Central memory CD8-positive, alpha-beta T cell (primary cell): ENCODE results near the gene FGF11.
A peak's percentile ranks its signal among the peaks of the same experiment; 100 is the strongest.
"Not testable (repeated sequence)": the region's sequence is repeated elsewhere in the genome, so short reads cannot be mapped to it uniquely, and the experiment has no call there.

Experiments used
- ATAC-seq: fragments of 150-1000 bp; cut with Tn5 transposase; replicated peaks from 2 replicates; pipeline ENCODE4 v1.10.0; 2022; ENCODE audit warnings: mild to moderate bottlenecking, moderate FRiP score, moderate number of reproducible peaks; ENCODE audit not compliant: poor library complexity, severe bottlenecking; ENCODE audit errors: extremely low read depth
- DNase-seq, 2 donors: peaks; one replicate each; pipeline ENCODE4 v3.0.0; 2021; ENCODE audit warnings: low spot score in 2 of 2
- H3K27ac Mint-ChIP-seq: one replicate; pipeline ENCODE4 v1.8.0; 2022; ENCODE audit warnings: low read depth, mild to moderate bottlenecking, moderate library complexity, mixed read lengths
- H3K27me3 Mint-ChIP-seq: one replicate; pipeline ENCODE4 v1.8.0; 2022; ENCODE audit warnings: mixed read lengths
- H3K36me3 Mint-ChIP-seq: one replicate; pipeline ENCODE4 v1.8.0; 2022; ENCODE audit warnings: mild to moderate bottlenecking, moderate library complexity, mixed read lengths; ENCODE audit not compliant: insufficient read depth
- H3K4me1 Mint-ChIP-seq: one replicate; pipeline ENCODE4 v1.8.0; 2022; ENCODE audit warnings: mixed read lengths
- H3K4me3 Mint-ChIP-seq: one replicate; pipeline ENCODE4 v1.8.0; 2022; ENCODE audit warnings: mild to moderate bottlenecking, moderate library complexity, mixed read lengths
- H3K9me3 Mint-ChIP-seq: one replicate; pipeline ENCODE4 v1.8.0; 2022; ENCODE audit warnings: mixed read lengths

FGF11 gene

DNA sequence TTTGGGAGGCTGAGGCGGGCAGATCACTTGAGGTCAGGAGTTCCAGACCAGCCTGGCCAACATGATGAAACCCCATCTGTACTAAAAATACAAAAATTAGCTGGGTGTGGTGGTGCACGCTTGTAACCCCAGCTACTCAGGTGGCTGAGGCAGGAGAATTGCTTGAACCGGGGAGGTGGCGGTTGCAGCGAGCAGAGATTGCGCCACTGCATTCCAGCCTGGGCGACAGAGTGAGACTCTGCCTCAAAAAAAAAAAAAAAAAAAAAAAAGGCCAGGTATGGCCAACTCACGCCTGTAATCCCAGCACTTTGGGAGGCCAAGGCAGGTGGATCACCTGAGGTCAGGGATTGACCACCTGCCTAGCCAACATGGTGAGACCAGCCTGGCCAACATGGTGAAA lies 35.5 kb downstream of the FGF11 start:
- H3K4me3 Mint-ChIP-seq, H3K27me3 Mint-ChIP-seq, H3K27ac Mint-ChIP-seq, DNase-seq, H3K9me3 Mint-ChIP-seq, ATAC-seq: not testable (repeated sequence)
- H3K36me3 Mint-ChIP-seq: peaks cover 18% of the 10 kb centered on the region
- H3K4me1 Mint-ChIP-seq: peaks cover 48% of the 10 kb centered on the region

- no peak overlapping the region for H3K4me3 Mint-ChIP-seq
- peaks cover 50% of the 10 kb centered on the region for H3K4me1 Mint-ChIP-seq
- ATAC-seq: no peak
These were observed 36.6 kb downstream of the FGF11 start for GRCh38 chr17:7475764-7476422.

DNA sequence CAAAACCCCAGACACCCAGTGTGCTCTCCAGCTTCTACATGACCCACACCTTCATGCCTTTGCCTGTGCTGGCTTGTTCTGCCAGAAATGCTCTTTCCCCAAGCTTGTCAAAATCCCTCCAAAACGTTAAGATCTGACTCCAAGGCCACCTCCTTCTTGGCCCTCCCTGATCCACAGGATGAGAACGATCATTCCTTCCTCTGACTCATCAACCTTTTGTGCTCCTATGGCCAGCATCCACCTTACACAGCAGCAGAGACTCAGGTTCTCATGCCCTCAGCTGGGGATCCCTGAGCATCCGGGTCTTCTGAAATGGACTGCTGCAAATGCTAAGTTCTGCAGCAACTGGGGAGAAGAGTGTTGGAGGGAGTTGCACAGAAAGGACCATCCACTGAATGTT lies 37.2 kb downstream of the FGF11 start:
- Mint-ChIP-seq H3K4me3 (no peak overlapping the region), H3K36me3 (peaks cover 23% of the 10 kb centered on the region), H3K27me3 (no peaks in the 10 kb centered on the region), H3K4me1 (peaks cover 51% of the 10 kb centered on the region), H3K27ac (peak overlapping the region; percentile 81), H3K9me3 (no peaks in the 10 kb centered on the region)
- ATAC-seq (no peak), DNase-seq (no peak)

More at GRCh38 chr17:7475764-7476422, 36.6 kb downstream of the FGF11 start:
- H3K36me3 Mint-ChIP-seq: peaks cover 23% of the 10 kb centered on the region
- H3K9me3 Mint-ChIP-seq: no peaks in the 10 kb centered on the region
- peak overlapping the region; percentile 81 for H3K27ac Mint-ChIP-seq
- DNase-seq: no peak
- no peaks in the 10 kb centered on the region for H3K27me3 Mint-ChIP-seq

DNA sequence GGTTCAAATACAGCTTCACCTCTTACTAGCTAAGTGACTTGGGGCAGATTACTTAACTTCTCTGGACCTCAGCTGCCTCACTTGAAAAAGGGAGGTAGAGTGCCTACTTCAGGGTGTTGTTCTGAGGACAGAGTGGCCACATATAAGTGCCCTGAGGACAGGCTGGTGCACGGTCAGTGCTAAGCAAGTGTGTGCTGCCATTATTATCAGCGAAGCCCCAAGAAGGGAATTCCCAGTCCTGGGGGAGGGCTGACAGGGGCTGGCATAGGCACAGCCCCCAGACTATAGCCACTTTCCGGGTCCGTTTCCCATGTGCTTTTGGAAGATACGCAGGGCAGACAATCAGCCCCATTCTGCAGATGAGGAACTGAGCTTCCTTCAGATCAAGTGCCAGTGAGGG lies 37.6 kb downstream of the FGF11 start:
- H3K4me3 Mint-ChIP-seq: peak overlapping the region; percentile 92
- ATAC-seq (no peak), DNase-seq (no peak)
- no peaks in the 10 kb centered on the region for H3K27me3 Mint-ChIP-seq
- peaks cover 23% of the 10 kb centered on the region for H3K36me3 Mint-ChIP-seq
- no peaks in the 10 kb centered on the region for H3K9me3 Mint-ChIP-seq
- peaks cover 51% of the 10 kb centered on the region for H3K4me1 Mint-ChIP-seq
- H3K27ac Mint-ChIP-seq: no peak overlapping the region

- H3K27ac Mint-ChIP-seq: peak overlapping the region; percentile 92
- H3K36me3 Mint-ChIP-seq: peaks cover 23% of the 10 kb centered on the region
- H3K9me3 Mint-ChIP-seq: no peaks in the 10 kb centered on the region
- no peak for ATAC-seq
- DNase-seq: no peak
- H3K27me3 Mint-ChIP-seq: no peaks in the 10 kb centered on the region
- H3K4me1 Mint-ChIP-seq: peaks cover 55% of the 10 kb centered on the region
- peak overlapping the region; percentile 92 for H3K4me3 Mint-ChIP-seq
These were observed 38.3 kb downstream of the FGF11 start for GRCh38 chr17:7477392-7478275.

GRCh38 chr17:7478276-7479212 lies 39.2 kb downstream of the FGF11 start:
- H3K4me1 Mint-ChIP-seq: peaks cover 64% of the 10 kb centered on the region
- peak overlapping the region; percentile 92 for H3K4me3 Mint-ChIP-seq
- no peaks in the 10 kb centered on the region for H3K9me3 Mint-ChIP-seq
- peaks cover 29% of the 10 kb centered on the region for H3K36me3 Mint-ChIP-seq
- peak overlapping the region; percentile 92 for H3K27ac Mint-ChIP-seq
- H3K27me3 Mint-ChIP-seq: no peaks in the 10 kb centered on the region
- ATAC-seq (peak; percentile 61), DNase-seq (peak; percentile 60 to 76)

- Mint-ChIP-seq H3K9me3 (no peaks in the 10 kb centered on the region), H3K27ac (peak within 1 kb of the TSS; percentile 92), H3K4me3 (peak within 1 kb of the TSS; percentile 92), H3K27me3 (no peaks in the 10 kb centered on the region), H3K36me3 (peaks cover 38% of the 10 kb centered on the region), H3K4me1 (peaks cover 69% of the 10 kb centered on the region)
- peak; percentile 50 to 51 for DNase-seq
- peak; percentile 10 for ATAC-seq
These were observed 40.1 kb downstream of the FGF11 start, which contains the start of gene ZBTB4 for GRCh38 chr17:7479213-7480088. ZBTB4 (minus strand) TSS chr17:7479631; CDS start chr17:7466801, 12,830 bp downstream.

DNA sequence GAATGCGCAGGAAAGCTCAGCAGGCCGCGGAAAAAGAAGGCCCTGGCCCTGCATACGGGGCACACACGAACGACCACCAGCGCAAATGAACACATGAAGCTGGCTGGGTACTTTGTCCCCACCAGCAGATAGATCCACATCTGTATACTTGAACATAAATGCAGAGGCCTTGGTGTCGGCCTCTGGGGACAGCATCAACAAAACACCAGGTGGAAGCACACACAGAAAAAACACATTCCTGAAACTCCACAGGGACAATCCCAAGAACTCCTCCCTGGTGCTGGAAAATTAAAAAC lies 40.7 kb downstream of the FGF11 start:
- Mint-ChIP-seq H3K4me3 (peak overlapping the region; percentile 92), H3K27me3 (no peaks in the 10 kb centered on the region), H3K4me1 (peaks cover 74% of the 10 kb centered on the region), H3K36me3 (peaks cover 44% of the 10 kb centered on the region), H3K9me3 (no peaks in the 10 kb centered on the region), H3K27ac (peak overlapping the region; percentile 74)
- ATAC-seq (no peak), DNase-seq (no peak)

GRCh38 chr17:7481275-7481674 lies 42.0 kb downstream of the FGF11 start, which contains the start of gene SLC35G6:
SLC35G6 (plus strand) TSS chr17:7481446; CDS start chr17:7481517, 71 bp downstream.
- peaks cover 77% of the 10 kb centered on the region for H3K4me1 Mint-ChIP-seq
- peaks cover 42% of the 10 kb centered on the region for H3K36me3 Mint-ChIP-seq
- H3K4me3 Mint-ChIP-seq: peak within 1 kb of the TSS; percentile 99
- H3K27ac Mint-ChIP-seq: peak within 1 kb of the TSS; percentile 99
- H3K27me3 Mint-ChIP-seq, H3K9me3 Mint-ChIP-seq, DNase-seq, ATAC-seq: not testable (repeated sequence)

DNA sequence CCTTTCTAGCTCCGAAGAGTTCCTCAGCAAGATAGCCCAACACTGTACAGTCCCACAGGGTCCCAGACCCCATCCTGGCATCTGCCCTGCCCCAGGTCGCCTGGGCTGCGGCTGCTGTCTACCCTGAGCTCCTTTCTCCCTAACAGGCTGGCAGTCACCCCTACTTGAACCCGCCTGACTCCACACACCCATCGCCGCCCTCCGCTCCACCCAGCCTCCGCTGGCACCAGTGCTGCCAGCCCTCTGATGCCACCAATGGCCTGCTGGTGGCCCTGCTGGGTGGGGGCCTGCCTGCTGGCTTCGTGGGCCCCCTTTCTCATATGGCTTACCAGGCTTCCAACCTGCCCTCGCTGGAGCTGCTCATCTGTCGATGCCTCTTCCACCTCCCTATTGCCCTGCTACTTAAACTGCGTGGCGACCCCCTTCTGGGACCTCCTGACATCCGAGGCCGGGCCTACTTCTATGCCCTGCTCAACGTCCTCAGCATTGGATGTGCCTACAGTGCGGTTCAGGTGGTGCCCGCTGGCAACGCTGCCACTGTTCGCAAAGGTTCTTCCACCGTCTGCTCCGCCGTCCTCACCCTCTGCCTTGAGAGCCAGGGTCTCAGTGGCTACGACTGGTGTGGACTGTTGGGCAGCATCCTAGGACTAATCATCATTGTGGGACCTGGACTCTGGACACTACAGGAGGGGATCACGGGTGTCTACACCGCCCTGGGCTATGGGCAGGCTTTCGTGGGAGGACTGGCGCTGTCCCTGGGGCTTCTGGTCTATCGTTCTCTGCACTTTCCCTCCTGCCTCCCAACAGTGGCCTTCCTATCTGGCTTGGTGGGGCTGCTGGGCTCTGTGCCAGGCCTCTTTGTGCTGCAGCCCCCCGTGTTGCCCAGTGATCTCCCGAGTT lies 42.8 kb downstream of the FGF11 start:
- Mint-ChIP-seq H3K4me3 (peak overlapping the region; percentile 99), H3K27ac (peak overlapping the region; percentile 99), H3K4me1 (peaks cover 77% of the 10 kb centered on the region), H3K36me3 (peaks cover 42% of the 10 kb centered on the region)
- H3K27me3 Mint-ChIP-seq, DNase-seq, H3K9me3 Mint-ChIP-seq, ATAC-seq: not testable (repeated sequence)

GRCh38 chr17:7482742-7483088 lies 43.4 kb downstream of the FGF11 start:
- Mint-ChIP-seq H3K4me1 (peaks cover 77% of the 10 kb centered on the region), H3K27ac (peak overlapping the region; percentile 99), H3K36me3 (peaks cover 42% of the 10 kb centered on the region), H3K4me3 (peak overlapping the region; percentile 99)
- H3K27me3 Mint-ChIP-seq, H3K9me3 Mint-ChIP-seq, ATAC-seq, DNase-seq: not testable (repeated sequence)
